Eye (tissue), 1 donor: Measurements from ENCODE around the gene KRTAP6-1.
A peak's percentile ranks its signal among the peaks of the same experiment; 100 is the strongest.

ENCODE experiments used
- DNase-seq: peaks from one replicate; pipeline ENCODE4 v3.0.0-alpha.2; 2015

The KRTAP6-1 gene, protein sequence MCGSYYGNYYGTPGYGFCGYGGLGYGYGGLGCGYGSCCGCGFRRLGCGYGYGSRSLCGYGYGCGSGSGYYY

GRCh38 chr21:30613836-30614235, at the start of gene KRTAP6-1:
KRTAP6-1 (minus strand) TSS chr21:30613930; CDS start chr21:30613904, 26 bp downstream.
- no peak for DNase-seq

- DNase-seq, result no peak
Observed at GRCh38 chr21:30652891-30653290, 39.2 kb upstream of the KRTAP6-1 start.

DNA sequence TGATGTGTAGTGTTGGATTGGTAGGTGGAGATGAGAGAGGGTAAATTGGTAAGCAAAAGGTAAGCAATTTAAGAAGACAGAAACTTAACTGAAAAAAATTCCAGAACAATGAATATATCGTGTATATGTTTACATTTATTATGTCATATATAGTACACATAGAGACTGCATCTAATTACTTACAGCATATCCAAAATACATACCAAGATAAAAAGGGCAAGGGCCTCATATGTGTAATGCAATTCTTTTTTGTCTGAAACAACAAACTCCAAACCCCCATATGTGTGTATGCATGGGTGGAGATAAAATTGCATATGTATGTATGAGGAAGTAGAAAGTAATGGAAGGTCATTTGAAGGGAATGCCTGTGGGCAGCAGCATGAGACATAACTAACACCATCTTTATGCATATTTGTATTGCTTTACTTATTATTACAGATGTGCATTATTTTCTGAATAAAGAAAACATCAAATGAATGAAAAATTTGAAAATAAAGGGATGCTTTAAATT, 33.2 kb upstream of the KRTAP6-1 start:
- DNase-seq, result no peak

GRCh38 chr21:30642564-30642963, 28.8 kb upstream of the KRTAP6-1 start, which contains the start of gene KRTAP20-3:
KRTAP20-3 (plus strand) TSS chr21:30642864.
- no peak for DNase-seq

GRCh38 chr21:30638686-30639085, 25.0 kb upstream of the KRTAP6-1 start:
- DNase-seq, result no peak

- DNase-seq, result no peak
Observed at GRCh38 chr21:30634906-30635305, 21.2 kb upstream of the KRTAP6-1 start, which contains the start of gene KRTAP20-2. KRTAP20-2 (plus strand) TSS chr21:30635206; CDS start chr21:30635264, 58 bp downstream.

DNA sequence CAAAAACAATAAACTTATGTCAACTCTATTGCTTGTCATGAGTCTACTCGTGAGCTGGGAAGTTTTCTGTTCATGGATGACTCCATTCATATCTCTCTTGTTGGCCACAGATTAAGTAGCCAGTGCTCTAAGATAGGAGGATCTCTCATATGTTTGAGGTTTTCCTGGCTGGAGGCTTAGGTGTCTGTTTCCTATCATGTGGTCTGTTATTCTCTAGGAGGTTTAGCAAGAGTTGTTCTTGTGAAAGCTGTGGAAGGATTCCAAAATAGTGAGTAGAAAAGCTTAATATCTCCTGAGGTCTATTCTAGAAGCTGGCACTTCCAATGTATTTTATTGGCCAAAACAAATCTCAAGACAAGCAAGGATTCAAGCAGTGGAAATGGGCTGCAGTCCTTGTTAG, 15.5 kb upstream of the KRTAP6-1 start:
- DNase-seq, result no peak

DNA sequence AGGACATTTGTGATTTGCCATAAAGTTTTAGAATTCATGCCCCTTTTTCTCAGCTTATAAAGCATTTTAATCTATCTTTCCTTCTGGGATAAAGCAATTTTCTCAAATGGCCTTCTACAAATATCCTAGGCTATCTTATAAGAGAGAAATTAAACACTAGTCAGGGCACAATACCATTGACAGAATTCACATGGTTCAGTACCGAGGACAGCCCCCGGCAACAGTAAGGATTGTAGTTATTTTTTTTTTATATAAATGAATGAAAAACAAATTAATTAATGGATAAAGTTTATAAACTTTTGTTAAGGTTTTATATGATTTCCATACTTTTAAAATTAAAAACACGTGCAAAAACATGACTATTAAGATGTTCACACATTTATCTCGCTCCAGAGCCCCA, 14.4 kb upstream of the KRTAP6-1 start:
- no peak for DNase-seq

GRCh38 chr21:30625449-30626165, 11.9 kb upstream of the KRTAP6-1 start:
- DNase-seq, result no peak

GRCh38 chr21:30623362-30623761, 9.6 kb upstream of the KRTAP6-1 start:
- no peak for DNase-seq

- DNase-seq, result no peak
Observed at GRCh38 chr21:30620522-30620921, 6.8 kb upstream of the KRTAP6-1 start, which contains the start of gene KRTAP20-4. KRTAP20-4 (plus strand) TSS chr21:30620627.

GRCh38 chr21:30620080-30620479, 6.3 kb upstream of the KRTAP6-1 start:
- no peak for DNase-seq

- DNase-seq, result no peak
Observed at GRCh38 chr21:30616125-30616524, 2.4 kb upstream of the KRTAP6-1 start, which contains the start of gene KRTAP20-1. KRTAP20-1 (plus strand) TSS chr21:30616425; CDS start chr21:30616455, 30 bp downstream.

DNA sequence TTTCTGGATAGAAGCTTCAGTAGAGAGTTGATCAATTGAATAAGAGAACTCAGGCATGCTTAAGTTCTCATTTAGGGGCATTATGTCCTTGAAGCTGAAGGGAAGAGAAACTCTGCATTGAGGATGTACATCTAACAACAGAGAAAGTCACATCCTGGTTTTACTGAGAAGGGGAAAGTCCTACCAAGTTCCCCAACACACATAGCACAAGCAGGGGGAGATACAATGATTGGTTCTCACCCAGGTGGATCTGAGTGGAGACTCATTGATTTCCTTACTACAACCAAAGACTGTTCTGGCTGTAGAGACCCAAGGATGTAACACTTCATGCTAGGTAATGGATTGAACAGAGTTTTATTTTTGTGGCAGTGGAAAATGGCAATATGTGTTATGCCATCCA, 1.5 kb upstream of the KRTAP6-1 start:
- DNase-seq, result no peak

DNA sequence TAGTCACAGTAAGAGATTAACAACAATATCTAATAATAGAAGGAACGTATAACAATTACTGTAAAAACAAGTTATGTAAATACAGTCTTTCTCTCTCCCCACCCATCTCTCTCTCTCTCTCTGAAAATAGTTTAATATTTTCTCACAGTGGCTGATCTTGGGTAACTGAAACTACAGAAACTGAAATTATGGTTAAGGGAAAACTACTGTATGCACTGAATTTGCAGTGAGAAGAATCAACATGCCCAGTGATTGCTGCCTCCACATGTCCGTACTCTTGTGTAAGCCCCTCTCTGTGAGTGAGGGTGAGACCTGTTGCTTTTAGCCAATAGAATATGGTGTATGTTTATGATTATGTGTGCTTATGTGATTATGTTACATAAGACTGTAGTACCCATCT, 1.6 kb downstream of the KRTAP6-1 start:
- DNase-seq, result no peak

- DNase-seq, result no peak
Observed at GRCh38 chr21:30605968-30606367, 7.8 kb downstream of the KRTAP6-1 start.

GRCh38 chr21:30600787-30601186, 12.9 kb downstream of the KRTAP6-1 start, which contains the start of gene KRTAP22-1:
KRTAP22-1 (plus strand) TSS chr21:30601087.
- no peak for DNase-seq

DNA sequence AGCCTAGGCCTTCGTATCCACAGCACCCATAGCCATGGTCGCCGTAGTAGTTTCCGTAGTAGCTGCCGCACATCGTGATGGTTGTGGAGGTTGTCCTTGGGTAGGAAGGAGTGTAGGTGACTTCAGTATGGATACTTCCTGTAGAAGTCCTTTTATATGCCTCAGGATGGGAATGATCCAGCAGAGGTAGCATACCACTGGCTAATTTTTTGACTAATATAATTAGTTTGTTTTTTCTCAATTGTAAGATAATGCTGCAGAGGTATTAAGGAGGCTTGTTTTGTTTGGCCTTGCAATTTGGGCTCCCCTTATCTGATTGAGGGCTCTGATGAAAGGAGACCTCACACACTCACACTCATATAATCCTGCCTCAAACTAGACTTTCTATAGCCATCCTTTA, 14.9 kb downstream of the KRTAP6-1 start, which contains the start of gene KRTAP6-2:
KRTAP6-2 (minus strand) TSS at position 101 of the 400 bp plus-strand sequence; CDS start at position 73, 28 bp downstream.
- no peak for DNase-seq

GRCh38 chr21:30592140-30592539, 21.6 kb downstream of the KRTAP6-1 start, which contains the start of gene KRTAP6-3:
KRTAP6-3 (plus strand) TSS chr21:30592440; CDS start chr21:30592446, 6 bp downstream.
- no peak for DNase-seq

GRCh38 chr21:30590297-30590696, 23.4 kb downstream of the KRTAP6-1 start, which contains the start of gene KRTAP22-2:
KRTAP22-2 (minus strand) TSS chr21:30590397.
- DNase-seq, result no peak

DNA sequence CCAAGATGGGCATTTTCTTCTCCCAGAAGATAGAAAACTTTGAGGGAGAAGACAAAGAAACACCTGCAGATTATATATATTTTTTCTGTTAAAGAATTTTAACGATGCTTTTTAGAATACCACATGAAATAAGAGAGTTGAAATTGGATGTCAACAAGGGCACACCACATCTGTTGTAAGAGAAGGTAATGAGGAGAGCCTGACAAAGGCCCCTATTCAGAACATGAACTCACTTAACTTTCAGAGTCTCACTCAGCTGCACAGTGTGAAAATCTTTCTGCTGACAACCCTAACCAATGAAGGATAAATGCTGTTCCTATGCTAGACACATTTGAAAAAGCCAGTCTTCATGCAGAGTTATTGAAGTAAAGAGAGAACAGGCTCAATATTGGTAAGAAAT, 30.9 kb downstream of the KRTAP6-1 start:
- DNase-seq, result peak; percentile 31

- no peak for DNase-seq
Observed at GRCh38 chr21:30580132-30580531, 33.6 kb downstream of the KRTAP6-1 start.

GRCh38 chr21:30579346-30579745, 34.4 kb downstream of the KRTAP6-1 start:
- DNase-seq, result no peak

DNA sequence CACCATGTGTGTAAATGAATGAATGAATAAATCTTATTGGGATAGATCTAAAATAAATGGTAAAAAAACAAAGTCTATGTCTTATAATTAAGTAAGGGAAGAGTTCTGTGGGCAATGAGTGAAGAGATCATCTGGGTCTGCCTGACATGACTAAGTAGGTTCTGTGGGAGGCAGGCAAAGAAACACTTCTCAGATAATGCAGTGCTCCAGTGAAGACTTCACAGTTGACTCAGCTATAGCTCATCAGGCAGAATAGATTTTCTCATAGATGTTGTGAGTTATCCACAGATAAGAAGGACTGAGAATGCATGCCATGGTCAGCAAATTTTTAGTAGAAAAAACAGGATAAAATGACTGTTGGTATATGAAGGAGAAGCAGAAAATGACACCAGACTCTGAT, 36.0 kb downstream of the KRTAP6-1 start:
- DNase-seq, result no peak
